ENCODE data around the gene ALCAM.
"Not testable (repeated sequence)": the region's sequence is repeated elsewhere in the genome, so short reads cannot be mapped to it uniquely, and the experiment has no call there.

ALCAM gene

DNA sequence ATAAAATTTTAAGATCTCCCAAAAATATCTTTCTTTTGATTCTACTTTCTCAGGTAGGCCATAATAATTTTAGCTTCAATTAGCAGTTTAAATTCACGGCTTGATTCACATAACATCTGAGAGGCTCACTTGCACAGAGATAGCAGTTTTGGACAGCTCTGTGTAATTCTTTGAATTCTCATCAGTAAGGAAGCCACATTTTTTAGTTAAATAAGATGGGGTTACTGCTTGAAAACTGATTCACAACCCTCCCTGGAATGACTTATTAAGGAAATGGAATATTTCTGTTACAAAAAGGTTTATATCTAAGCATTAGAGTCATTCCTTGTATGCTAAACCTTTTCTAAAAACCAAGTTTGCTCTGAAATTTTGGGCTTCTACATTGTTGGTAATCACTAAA, 212.7 kb downstream of the ALCAM start:
- Histone ChIP-seq H3K9ac (ENCODE audit: low read length) (no peak overlapping the region), H3K4me3 (ENCODE audit: low read length) (no peak overlapping the region), H3K4me1 (ENCODE audit: control insufficient read depth, insufficient read depth, low read length) (no peaks in the 10 kb centered on the region), H3K27me3 (ENCODE audit: control insufficient read depth, insufficient read depth, low read length) (no peaks in the 10 kb centered on the region), H3K27ac (ENCODE audit: low read depth, low read length) (no peak overlapping the region), H3K36me3 (ENCODE audit: control insufficient read depth, insufficient read depth, low read length) (no peaks in the 10 kb centered on the region)

DNA sequence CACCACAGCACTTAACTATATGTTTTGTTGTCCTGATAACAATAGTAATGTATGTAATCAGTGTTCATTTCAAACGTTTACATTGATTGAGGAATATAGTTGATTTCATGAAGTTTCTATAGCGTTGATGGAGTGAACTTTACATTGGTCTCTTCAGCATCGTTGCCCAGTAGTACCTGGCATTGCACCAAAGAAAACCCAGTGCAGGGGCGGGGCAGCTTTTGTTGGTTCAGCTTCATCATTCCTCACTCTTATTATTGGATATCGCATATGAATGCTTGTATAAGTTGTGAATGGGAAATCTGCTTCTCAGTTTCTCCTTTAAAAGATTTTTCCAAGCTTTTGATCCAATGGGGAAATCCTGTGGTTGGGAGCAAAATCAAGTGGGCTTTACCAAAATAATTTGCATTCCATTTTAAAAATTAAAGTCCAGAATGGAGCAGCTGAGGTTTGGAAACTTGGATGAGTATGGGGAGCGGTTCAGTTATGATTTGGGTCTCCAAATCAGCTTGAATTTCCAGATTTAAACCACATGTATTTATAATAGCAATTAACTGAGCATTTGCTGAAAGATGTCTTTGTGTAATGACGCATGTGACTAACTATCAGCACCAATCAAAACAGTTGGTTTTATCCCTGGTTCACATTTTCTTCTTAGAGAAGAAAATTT, 213.7 kb downstream of the ALCAM start:
- no peak overlapping the region for H3K27ac ChIP-seq (ENCODE audit: low read depth, low read length)
- H3K4me3 ChIP-seq (ENCODE audit: low read length) = no peak overlapping the region
- no peak overlapping the region for H3K9ac ChIP-seq (ENCODE audit: low read length)
- H3K4me1 ChIP-seq (ENCODE audit: control insufficient read depth, insufficient read depth, low read length) = no peaks in the 10 kb centered on the region
- no peaks in the 10 kb centered on the region for H3K27me3 ChIP-seq (ENCODE audit: control insufficient read depth, insufficient read depth, low read length)
- H3K36me3 ChIP-seq (ENCODE audit: control insufficient read depth, insufficient read depth, low read length) = no peaks in the 10 kb centered on the region

DNA sequence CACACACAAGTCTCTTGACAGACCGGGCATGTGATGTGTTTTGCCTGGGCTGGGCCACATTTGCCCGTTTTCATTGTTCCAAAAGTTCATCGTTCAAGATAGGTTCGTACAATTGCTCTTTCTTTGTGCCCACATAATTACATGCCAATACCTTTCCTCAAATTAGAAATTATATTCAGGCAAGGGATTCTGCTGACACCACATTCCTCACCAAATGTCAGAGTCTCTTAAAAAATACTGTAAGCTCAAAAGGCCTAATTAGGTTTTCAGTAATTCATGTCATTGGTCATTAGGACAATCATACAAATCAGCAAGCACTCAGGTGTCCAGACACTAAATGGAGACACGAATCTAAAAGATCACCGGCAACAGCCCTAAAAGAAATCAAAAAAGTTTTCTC, 215.3 kb downstream of the ALCAM start:
- no peaks in the 10 kb centered on the region for H3K36me3 ChIP-seq (ENCODE audit: control insufficient read depth, insufficient read depth, low read length)
- no peak overlapping the region for H3K9ac ChIP-seq (ENCODE audit: low read length)

DNA sequence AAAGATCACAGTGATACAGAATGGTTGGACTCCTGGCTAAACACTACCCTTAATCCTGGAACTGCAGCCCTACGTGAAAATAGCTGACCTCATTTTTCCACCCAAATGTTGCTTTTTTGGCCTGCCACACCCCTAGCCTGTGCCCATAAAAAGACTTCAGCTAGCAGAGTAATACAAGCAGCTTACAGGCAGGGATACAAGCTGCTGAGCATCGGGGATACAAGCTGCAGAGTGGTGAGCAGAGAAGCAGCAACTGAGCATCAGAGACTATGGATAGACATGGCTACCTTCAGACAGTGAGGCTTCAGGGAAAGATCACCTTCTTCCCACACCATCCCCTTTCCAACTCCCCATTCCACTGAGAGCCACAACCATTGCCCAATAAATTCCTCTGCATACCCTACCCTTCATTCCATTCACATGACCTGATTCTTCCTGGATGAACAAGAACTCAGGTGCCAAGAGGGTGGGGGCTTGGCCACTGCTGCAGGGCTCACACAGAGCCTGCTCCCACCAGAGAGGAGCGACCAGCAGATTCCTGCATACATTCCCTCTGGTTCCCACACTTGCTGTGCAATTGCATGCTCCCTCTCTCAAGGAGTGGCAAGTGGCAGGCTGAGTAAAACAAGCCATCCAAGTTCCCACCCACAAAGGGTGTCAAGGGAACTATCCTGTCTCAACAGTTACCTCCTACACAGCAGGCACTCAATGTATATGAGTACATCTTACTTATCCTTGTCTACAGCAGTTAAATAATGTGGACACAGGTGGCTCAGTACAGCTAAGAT, 217.5 kb downstream of the ALCAM start:
- Histone ChIP-seq H3K27me3 (ENCODE audit: control insufficient read depth, insufficient read depth, low read length) (no peaks in the 10 kb centered on the region), H3K9ac (ENCODE audit: low read length) (no peak overlapping the region), H3K4me3 (ENCODE audit: low read length) (no peak overlapping the region), H3K27ac (ENCODE audit: low read depth, low read length) (no peak overlapping the region), H3K4me1 (ENCODE audit: control insufficient read depth, insufficient read depth, low read length) (no peaks in the 10 kb centered on the region), H3K36me3 (ENCODE audit: control insufficient read depth, insufficient read depth, low read length) (no peaks in the 10 kb centered on the region)

More for the DNA sequence above, 215.3 kb downstream of the ALCAM start:
- no peak overlapping the region for H3K27ac ChIP-seq (ENCODE audit: low read depth, low read length)
- no peak overlapping the region for H3K4me3 ChIP-seq (ENCODE audit: low read length)
- H3K27me3 ChIP-seq (ENCODE audit: control insufficient read depth, insufficient read depth, low read length) = no peaks in the 10 kb centered on the region
- H3K4me1 ChIP-seq (ENCODE audit: control insufficient read depth, insufficient read depth, low read length) = no peaks in the 10 kb centered on the region

DNA sequence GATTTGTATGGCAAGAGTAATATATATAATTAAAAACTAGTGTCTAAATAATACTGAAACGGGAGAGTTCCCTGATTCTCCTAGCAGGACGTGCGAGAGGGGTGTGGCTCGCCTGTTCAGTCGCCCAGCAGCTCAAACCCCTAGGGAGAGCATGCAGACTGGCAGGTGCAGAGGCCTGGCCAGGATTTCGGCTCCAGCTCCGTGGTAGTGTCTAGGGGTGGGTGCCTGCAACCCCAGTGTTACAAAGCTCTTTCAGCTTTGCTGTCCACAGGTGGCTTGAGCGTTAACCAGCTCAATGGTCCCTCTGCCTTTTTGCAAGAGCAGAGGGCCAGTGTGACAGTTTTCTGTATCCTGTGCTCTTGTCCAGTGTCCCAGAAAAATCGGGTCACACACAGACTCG, 226.6 kb downstream of the ALCAM start:
- H3K4me1 ChIP-seq (ENCODE audit: control insufficient read depth, insufficient read depth, low read length) = no peaks in the 10 kb centered on the region
- H3K4me3 ChIP-seq (ENCODE audit: low read length) = no peak overlapping the region
- no peak overlapping the region for H3K27ac ChIP-seq (ENCODE audit: low read depth, low read length)
- no peaks in the 10 kb centered on the region for H3K36me3 ChIP-seq (ENCODE audit: control insufficient read depth, insufficient read depth, low read length)
- H3K9ac ChIP-seq (ENCODE audit: low read length) = no peak overlapping the region
- no peaks in the 10 kb centered on the region for H3K27me3 ChIP-seq (ENCODE audit: control insufficient read depth, insufficient read depth, low read length)

DNA sequence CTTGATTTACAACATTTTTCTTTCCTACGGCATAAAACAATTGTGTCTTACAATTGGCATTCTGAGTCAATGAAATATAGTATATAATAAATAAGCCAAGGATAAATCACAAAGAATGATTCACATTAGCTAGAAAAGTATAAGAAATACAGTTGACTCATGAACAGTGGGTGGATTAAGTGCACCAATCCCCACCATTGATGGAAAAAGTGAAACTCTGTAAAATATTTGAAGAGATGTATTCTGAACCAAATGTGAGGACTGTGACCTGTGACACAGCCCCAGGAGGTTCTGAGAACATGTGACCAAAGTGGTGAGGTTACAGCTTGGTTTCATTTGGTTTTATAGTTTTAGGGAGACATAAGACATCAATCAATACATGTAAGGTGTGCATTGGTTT, 227.5 kb downstream of the ALCAM start:
- Histone ChIP-seq H3K4me1 (ENCODE audit: control insufficient read depth, insufficient read depth, low read length) (no peaks in the 10 kb centered on the region), H3K4me3 (ENCODE audit: low read length) (no peak overlapping the region), H3K27me3 (ENCODE audit: control insufficient read depth, insufficient read depth, low read length) (no peaks in the 10 kb centered on the region), H3K27ac (ENCODE audit: low read depth, low read length) (no peak overlapping the region), H3K36me3 (ENCODE audit: control insufficient read depth, insufficient read depth, low read length) (no peaks in the 10 kb centered on the region), H3K9ac (ENCODE audit: low read length) (no peak overlapping the region)

DNA sequence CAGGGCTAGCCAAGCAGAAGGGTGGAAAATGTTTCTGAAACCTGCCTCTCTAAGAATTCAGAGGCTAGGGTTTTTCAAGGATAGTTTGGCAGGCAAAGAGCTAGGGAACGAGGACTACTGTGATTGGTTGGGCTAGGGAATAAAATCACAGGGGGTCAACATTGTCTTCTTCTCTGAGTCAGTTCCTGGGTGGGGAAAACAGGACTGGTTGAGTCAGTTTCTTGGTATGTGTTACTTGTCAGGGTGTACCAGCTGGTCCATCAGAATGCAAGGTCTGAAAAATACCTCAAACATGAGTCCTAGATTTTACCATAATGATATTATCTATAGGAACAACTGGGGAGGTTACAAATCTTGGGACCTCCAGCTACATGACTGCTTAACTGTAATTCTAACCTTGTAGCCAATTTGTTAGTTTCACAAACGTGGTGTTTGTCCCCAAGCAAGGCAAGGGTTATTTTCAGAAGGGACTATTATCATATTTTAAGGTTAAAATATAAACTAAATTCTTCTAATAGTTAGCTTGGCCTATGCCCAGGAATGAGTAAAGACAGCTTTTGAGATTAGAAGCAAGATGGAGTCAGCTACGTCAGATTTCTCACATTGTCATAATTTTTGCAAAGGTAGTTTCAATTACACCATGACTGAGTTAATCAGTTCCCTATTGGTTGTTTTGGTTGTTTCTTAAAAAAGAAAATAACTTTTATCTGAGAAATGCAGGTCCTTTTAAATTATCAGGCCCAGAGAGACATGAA, 231.5 kb downstream of the ALCAM start:
- no peak overlapping the region for H3K9ac ChIP-seq (ENCODE audit: low read length)
- no peak overlapping the region for H3K27ac ChIP-seq (ENCODE audit: low read depth, low read length)
- no peaks in the 10 kb centered on the region for H3K36me3 ChIP-seq (ENCODE audit: control insufficient read depth, insufficient read depth, low read length)
- H3K4me3 ChIP-seq (ENCODE audit: low read length) = no peak overlapping the region
- H3K4me1 ChIP-seq (ENCODE audit: control insufficient read depth, insufficient read depth, low read length) = no peaks in the 10 kb centered on the region
- H3K27me3 ChIP-seq (ENCODE audit: control insufficient read depth, insufficient read depth, low read length) = no peaks in the 10 kb centered on the region

DNA sequence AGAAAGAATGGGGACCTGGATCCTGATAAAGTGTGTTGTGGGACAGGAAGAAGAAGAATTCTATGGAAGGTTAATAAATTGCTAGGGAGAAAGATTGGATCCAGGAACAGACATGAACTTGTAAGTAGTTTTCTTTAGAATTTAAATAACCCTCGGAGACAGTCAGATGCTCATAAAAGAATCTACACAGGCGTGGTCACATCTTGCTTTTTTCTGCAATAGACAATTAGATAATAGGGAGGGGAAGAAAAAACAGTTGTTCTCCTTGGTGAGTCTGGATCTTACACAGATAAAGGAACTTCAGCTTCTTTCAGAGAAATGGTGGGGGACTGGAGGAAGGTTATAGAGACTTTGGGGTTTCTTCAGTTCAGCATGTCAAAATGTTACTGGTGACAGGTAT, 232.6 kb downstream of the ALCAM start:
- Histone ChIP-seq H3K36me3 (ENCODE audit: control insufficient read depth, insufficient read depth, low read length) (no peaks in the 10 kb centered on the region), H3K4me1 (ENCODE audit: control insufficient read depth, insufficient read depth, low read length) (no peaks in the 10 kb centered on the region), H3K4me3 (ENCODE audit: low read length) (no peak overlapping the region)

DNA sequence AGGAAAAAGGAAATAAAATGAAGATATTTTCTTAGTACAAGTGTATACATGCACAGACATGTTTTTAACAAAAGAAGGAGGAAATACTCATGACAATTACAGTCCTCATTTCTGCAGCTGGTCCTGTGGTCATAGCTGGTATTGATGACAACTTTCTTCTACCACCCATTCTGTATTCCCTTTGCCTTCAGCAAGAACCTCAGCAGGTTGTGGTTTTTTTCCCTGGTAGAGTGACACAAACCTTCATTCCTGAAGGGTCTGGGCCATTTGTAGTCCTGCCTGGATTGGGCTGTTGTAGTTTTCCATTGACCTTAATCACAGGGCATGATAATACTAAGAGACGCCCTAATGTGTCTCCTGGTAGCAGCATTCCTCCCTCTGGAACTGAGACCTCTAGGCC, 235.0 kb downstream of the ALCAM start:
- not testable (repeated sequence) for H3K4me1 ChIP-seq (ENCODE audit: control insufficient read depth, insufficient read depth, low read length); H3K27ac ChIP-seq (ENCODE audit: low read depth, low read length); H3K27me3 ChIP-seq (ENCODE audit: control insufficient read depth, insufficient read depth, low read length); H3K36me3 ChIP-seq (ENCODE audit: control insufficient read depth, insufficient read depth, low read length); H3K9ac ChIP-seq (ENCODE audit: low read length); H3K4me3 ChIP-seq (ENCODE audit: low read length)

More for the DNA sequence above, 232.6 kb downstream of the ALCAM start:
- Histone ChIP-seq H3K9ac (ENCODE audit: low read length) (no peak overlapping the region), H3K27me3 (ENCODE audit: control insufficient read depth, insufficient read depth, low read length) (no peaks in the 10 kb centered on the region), H3K27ac (ENCODE audit: low read depth, low read length) (no peak overlapping the region)

DNA sequence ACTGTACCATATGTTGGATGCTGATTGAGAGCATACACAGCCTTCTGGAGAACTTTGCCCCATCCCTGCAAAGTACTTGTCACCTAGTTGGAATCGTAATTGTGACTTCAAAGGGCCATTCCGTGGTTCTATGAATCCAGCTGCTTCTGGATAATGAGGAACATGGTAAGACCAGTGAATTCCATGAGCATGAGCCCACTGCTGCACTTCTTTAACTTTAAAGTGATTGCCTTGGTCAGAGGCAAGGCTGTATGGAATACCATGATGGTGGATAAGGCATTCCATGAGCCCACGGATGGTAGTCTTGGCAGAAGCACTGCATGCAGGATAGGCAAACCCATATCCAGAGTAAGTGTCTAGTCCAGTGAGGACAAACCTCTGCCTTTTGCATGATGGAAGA, 235.6 kb downstream of the ALCAM start:
- H3K9ac ChIP-seq (ENCODE audit: low read length); H3K4me3 ChIP-seq (ENCODE audit: low read length); H3K4me1 ChIP-seq (ENCODE audit: control insufficient read depth, insufficient read depth, low read length); H3K36me3 ChIP-seq (ENCODE audit: control insufficient read depth, insufficient read depth, low read length); H3K27me3 ChIP-seq (ENCODE audit: control insufficient read depth, insufficient read depth, low read length); H3K27ac ChIP-seq (ENCODE audit: low read depth, low read length): not testable (repeated sequence)

DNA sequence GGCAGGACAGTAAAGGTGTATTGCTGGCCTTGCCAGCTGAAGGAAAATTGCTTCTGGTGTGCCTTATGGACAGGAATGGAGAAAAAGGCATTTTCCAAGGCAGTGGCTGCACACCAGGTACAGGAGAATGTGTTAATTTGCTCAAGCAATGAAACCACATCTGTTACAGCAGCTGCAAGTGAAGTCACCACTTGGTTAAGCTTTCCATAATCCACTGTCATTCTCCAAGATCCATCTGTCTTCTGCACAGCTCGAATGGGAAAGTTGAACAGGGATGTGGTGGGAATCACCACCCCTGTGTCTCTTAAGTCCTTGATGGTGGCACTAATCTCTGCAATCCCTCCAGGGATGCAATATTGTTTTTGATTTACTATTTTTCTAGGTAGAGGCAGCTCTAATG, 236.8 kb downstream of the ALCAM start:
- not testable (repeated sequence) for H3K27ac ChIP-seq (ENCODE audit: low read depth, low read length); H3K36me3 ChIP-seq (ENCODE audit: control insufficient read depth, insufficient read depth, low read length); H3K27me3 ChIP-seq (ENCODE audit: control insufficient read depth, insufficient read depth, low read length); H3K9ac ChIP-seq (ENCODE audit: low read length); H3K4me3 ChIP-seq (ENCODE audit: low read length); H3K4me1 ChIP-seq (ENCODE audit: control insufficient read depth, insufficient read depth, low read length)

DNA sequence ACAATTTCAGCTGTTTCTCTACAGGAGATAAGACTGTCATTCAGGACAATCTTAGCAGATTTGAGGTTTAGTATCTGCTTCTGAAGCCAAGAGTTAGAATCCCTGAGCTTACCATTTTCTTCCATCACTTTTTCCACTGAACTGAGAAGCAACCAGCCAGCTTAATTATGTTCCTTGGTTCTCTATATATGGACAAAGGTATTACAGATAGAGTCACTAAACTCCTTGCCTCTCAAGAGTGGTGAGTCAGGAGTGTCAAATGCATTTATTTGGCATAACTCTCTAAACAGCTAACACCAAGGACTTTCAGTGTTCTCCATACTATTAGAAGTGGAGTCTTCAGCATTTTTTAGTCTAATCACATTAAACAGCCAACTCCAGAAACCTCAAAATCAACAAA, 239.3 kb downstream of the ALCAM start:
- H3K27me3 ChIP-seq (ENCODE audit: control insufficient read depth, insufficient read depth, low read length) = no peaks in the 10 kb centered on the region
- H3K4me3 ChIP-seq (ENCODE audit: low read length) = no peak overlapping the region
- no peaks in the 10 kb centered on the region for H3K4me1 ChIP-seq (ENCODE audit: control insufficient read depth, insufficient read depth, low read length)
- no peak overlapping the region for H3K27ac ChIP-seq (ENCODE audit: low read depth, low read length)
- no peak overlapping the region for H3K9ac ChIP-seq (ENCODE audit: low read length)
- no peaks in the 10 kb centered on the region for H3K36me3 ChIP-seq (ENCODE audit: control insufficient read depth, insufficient read depth, low read length)
